ENCODE measurements around the gene PNISR. TPM values are rescaled to one million over a fixed set of nuclear protein-coding genes. Genes with fewer than 3 reads are reported as not detected.

PNISR gene
- total RNA-seq, 2 experiments from 2014 or later, result 310 to 317 TPM

DNA sequence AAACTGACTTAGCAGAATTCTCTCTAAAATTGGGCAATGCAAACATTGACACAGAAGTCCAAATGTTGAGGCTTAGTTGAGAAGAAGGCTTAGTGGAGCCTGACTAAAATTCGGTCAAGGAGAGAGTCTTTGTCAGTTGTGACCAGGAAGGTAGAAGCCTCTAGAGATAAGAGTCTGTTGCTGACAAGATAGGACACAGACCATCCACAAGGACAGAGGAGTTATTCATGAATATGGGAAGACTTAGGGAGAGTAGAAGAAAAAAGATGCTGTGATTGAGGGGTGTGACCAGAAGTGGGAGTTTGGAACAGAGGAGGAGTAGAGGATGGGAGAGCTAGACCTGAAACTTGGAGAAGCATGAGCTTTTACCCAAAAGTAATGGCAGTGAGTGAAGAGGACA is 68.5 kb downstream of the PNISR start:
- POLR2A ChIA-PET, result no interaction called here

GRCh38 chr6:99354983-99355382 is 70.1 kb downstream of the PNISR start:
- no peak for TF ChIP-seq CTCF (IDR thresholded peaks at IDR 0.05)
- no peaks in the 10 kb centered on the region for H3K36me3 Mint-ChIP-seq (ENCODE audit: low read depth)
- Histone ChIP-seq H3K27ac (ENCODE audit: low read depth in 1 of 2, low read length in 2 of 2) (no peak overlapping the region), H3K36me3 (ENCODE audit: insufficient read depth, low read length) (no peaks in the 10 kb centered on the region), H3K9me3 (ENCODE audit: control insufficient read depth in 1 of 2, insufficient read depth in 1 of 2, low read length in 2 of 2) (no peaks in the 10 kb centered on the region), H3K4me3 (ENCODE audit: low read length) (no peak overlapping the region), H3K27me3 (ENCODE audit: control insufficient read depth in 1 of 2, insufficient read depth in 2 of 2, low read length in 2 of 2) (peaks cover 27 to 28% of the 10 kb centered on the region in 2 experiments), H3K4me1 (ENCODE audit: insufficient read depth, low read length) (peaks cover under 1% of the 10 kb centered on the region)
- H3K27me3 Mint-ChIP-seq, result peaks cover 82% of the 10 kb centered on the region
- DNase-seq, result no peak
- no peak overlapping the region for H3K4me3 Mint-ChIP-seq
- ATAC-seq (ENCODE audit: poor library complexity), result no peak
- H3K9me3 Mint-ChIP-seq, result no peaks in the 10 kb centered on the region
- intact Hi-C loops (cut with DNase I, micrococcal nuclease), result no loop called here
- no peak overlapping the region for H3K27ac Mint-ChIP-seq
- peaks cover 5% of the 10 kb centered on the region for H3K4me1 Mint-ChIP-seq (ENCODE audit: low read depth)
- POLR2A ChIA-PET, result no interaction called here
- CTCF ChIA-PET, result interaction anchor here (0.6 kb wide), 1 partner anchor 186 kb away, joined by 3 read pairs; no protein-coding TSS in a partner anchor

More for the DNA sequence above, 68.5 kb downstream of the PNISR start:
- no peaks in the 10 kb centered on the region for H3K4me1 ChIP-seq (ENCODE audit: insufficient read depth, low read length)
- ATAC-seq (ENCODE audit: poor library complexity) (no peak), DNase-seq (no peak)
- Mint-ChIP-seq H3K36me3 (ENCODE audit: low read depth) (no peaks in the 10 kb centered on the region), H3K27ac (no peak overlapping the region), H3K27me3 (peaks cover 81% of the 10 kb centered on the region), H3K4me3 (no peak overlapping the region), H3K9me3 (no peaks in the 10 kb centered on the region), H3K4me1 (ENCODE audit: low read depth) (no peaks in the 10 kb centered on the region)
- peaks cover 11 to 18% of the 10 kb centered on the region in 2 experiments for H3K27me3 ChIP-seq (ENCODE audit: control insufficient read depth in 1 of 2, insufficient read depth in 2 of 2, low read length in 2 of 2)
- no peaks in the 10 kb centered on the region for H3K9me3 ChIP-seq (ENCODE audit: control insufficient read depth in 1 of 2, insufficient read depth in 1 of 2, low read length in 2 of 2)
- no peak for TF ChIP-seq CTCF (IDR thresholded peaks at IDR 0.05)
- H3K4me3 ChIP-seq (ENCODE audit: low read length), result no peak overlapping the region
- no peaks in the 10 kb centered on the region for H3K36me3 ChIP-seq (ENCODE audit: insufficient read depth, low read length)
- CTCF ChIA-PET, result no interaction called here
- intact Hi-C loops (cut with DNase I, micrococcal nuclease), result no loop called here
- H3K27ac ChIP-seq (ENCODE audit: low read depth in 1 of 2, low read length in 2 of 2), result no peak overlapping the region

GRCh38 chr6:99353126-99353525 is 72.0 kb downstream of the PNISR start:
- Mint-ChIP-seq H3K27me3 (peaks cover 81% of the 10 kb centered on the region), H3K4me3 (no peak overlapping the region), H3K36me3 (ENCODE audit: low read depth) (no peaks in the 10 kb centered on the region), H3K4me1 (ENCODE audit: low read depth) (peaks cover 5% of the 10 kb centered on the region), H3K27ac (no peak overlapping the region), H3K9me3 (no peaks in the 10 kb centered on the region)
- intact Hi-C loops (cut with DNase I, micrococcal nuclease), result no loop called here
- H3K27me3 ChIP-seq (ENCODE audit: control insufficient read depth in 1 of 2, insufficient read depth in 2 of 2, low read length in 2 of 2), result peaks cover 38 to 43% of the 10 kb centered on the region in 2 experiments
- no peaks in the 10 kb centered on the region for H3K9me3 ChIP-seq (ENCODE audit: control insufficient read depth in 1 of 2, insufficient read depth in 1 of 2, low read length in 2 of 2)
- no peak overlapping the region for H3K4me3 ChIP-seq (ENCODE audit: low read length)
- H3K36me3 ChIP-seq (ENCODE audit: insufficient read depth, low read length), result no peaks in the 10 kb centered on the region
- H3K27ac ChIP-seq (ENCODE audit: low read depth in 1 of 2, low read length in 2 of 2), result no peak overlapping the region
- ChIA-PET POLR2A (no interaction called here), CTCF (interaction anchor here (1.5 kb wide), 1 partner anchor 23 kb away, joined by 5 read pairs; no protein-coding TSS in a partner anchor)
- H3K4me1 ChIP-seq (ENCODE audit: insufficient read depth, low read length), result peaks cover 6% of the 10 kb centered on the region
- TF ChIP-seq CTCF (IDR thresholded peaks at IDR 0.05), result no peak
- ATAC-seq (ENCODE audit: poor library complexity), result no peak
- no peak for DNase-seq
